C4-2B (cell line): ENCODE data around the gene UBA1.

Experiments used
- ZFX ChIP-seq: fragments of 450-650 bp; IDR thresholded peaks from 2 replicates; pipeline ENCODE4 v1.6.1; 2017
- TF ChIP-seq, protein P1 (sequence below): fragments of 450-650 bp; conservative IDR thresholded peaks from 2 replicates; pipeline ENCODE4 v1.5.1; 2017; ENCODE audit warnings: mild to moderate bottlenecking

DNA sequence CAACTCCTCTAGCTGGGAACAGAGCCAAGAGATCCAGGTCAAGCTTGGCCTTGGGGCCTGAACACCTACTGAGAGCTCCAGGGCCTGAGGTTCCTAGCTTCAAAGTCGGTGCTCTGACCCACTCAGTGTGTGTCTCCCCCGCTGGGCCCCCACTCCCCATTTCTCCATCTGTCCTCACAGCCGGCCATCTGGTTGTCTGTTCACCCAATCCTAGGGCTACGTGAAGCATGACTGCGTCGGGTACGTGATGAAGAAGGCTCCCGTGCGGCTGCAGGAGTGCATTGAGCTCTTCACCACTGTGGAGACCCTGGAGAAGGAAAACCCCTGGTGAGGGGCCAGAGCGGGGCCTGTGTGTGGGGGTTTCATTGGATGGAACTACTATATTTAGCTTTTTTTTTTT is 51.5 kb downstream of the UBA1 start:
- TF ChIP-seq, protein P1, sequence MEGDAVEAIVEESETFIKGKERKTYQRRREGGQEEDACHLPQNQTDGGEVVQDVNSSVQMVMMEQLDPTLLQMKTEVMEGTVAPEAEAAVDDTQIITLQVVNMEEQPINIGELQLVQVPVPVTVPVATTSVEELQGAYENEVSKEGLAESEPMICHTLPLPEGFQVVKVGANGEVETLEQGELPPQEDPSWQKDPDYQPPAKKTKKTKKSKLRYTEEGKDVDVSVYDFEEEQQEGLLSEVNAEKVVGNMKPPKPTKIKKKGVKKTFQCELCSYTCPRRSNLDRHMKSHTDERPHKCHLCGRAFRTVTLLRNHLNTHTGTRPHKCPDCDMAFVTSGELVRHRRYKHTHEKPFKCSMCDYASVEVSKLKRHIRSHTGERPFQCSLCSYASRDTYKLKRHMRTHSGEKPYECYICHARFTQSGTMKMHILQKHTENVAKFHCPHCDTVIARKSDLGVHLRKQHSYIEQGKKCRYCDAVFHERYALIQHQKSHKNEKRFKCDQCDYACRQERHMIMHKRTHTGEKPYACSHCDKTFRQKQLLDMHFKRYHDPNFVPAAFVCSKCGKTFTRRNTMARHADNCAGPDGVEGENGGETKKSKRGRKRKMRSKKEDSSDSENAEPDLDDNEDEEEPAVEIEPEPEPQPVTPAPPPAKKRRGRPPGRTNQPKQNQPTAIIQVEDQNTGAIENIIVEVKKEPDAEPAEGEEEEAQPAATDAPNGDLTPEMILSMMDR: no peak
- no peak for TF ChIP-seq ZFX
